HepG2 (cell line): ENCODE data around the gene ANP32B. TPM values are rescaled to one million over a fixed set of nuclear protein-coding genes. Genes with fewer than 3 reads are reported as not detected.

Source experiments
- E2F2 ChIP-seq: sonication (generic); formaldehyde crosslinking; IDR thresholded peaks from 2 replicates; pipeline ENCODE4 v1.4.0; 2020; ENCODE audit warnings: missing genetic modification reagents, borderline replicate concordance
- FOSL2 ChIP-seq: sonication (generic); formaldehyde crosslinking; IDR thresholded peaks from 2 replicates; pipeline ENCODE4 v1.4.0; 2020; ENCODE audit warnings: missing genetic modification reagents
- FOXA3 ChIP-seq: IDR thresholded peaks from 2 replicates; pipeline ENCODE4 v1.6.1; 2016; ENCODE audit warnings: missing genetic modification reagents, missing compliant biosample characterization
- GATAD1 ChIP-seq: IDR thresholded peaks from 2 replicates; pipeline ENCODE4 v1.6.1; 2016; ENCODE audit warnings: missing genetic modification reagents, missing compliant biosample characterization
- GFI1 ChIP-seq: sonication (generic); formaldehyde crosslinking; IDR thresholded peaks from 2 replicates; pipeline ENCODE4 v1.5.0; 2020; ENCODE audit warnings: missing genetic modification reagents, mild to moderate bottlenecking, borderline replicate concordance
- HNF1B ChIP-seq: sonication (generic); formaldehyde crosslinking; IDR thresholded peaks from 2 replicates; pipeline ENCODE4 v1.5.1; 2020; ENCODE audit warnings: mild to moderate bottlenecking, moderate library complexity, missing genetic modification reagents
- PHB2 ChIP-seq: fragments of 450-650 bp; IDR thresholded peaks from 2 replicates; pipeline ENCODE4 v1.6.1; 2018; ENCODE audit not compliant: partially characterized antibody
- PHF8 ChIP-seq: sonication (generic); formaldehyde crosslinking; IDR thresholded peaks from 2 replicates; pipeline ENCODE4 v1.5.0; 2020; ENCODE audit warnings: missing genetic modification reagents
- SNAPC4 ChIP-seq: sonication (generic); formaldehyde crosslinking; IDR thresholded peaks from 2 replicates; pipeline ENCODE4 v1.4.0; 2020; ENCODE audit warnings: mild to moderate bottlenecking, missing genetic modification reagents
- TOPORS ChIP-seq: sonication (generic); formaldehyde crosslinking; IDR thresholded peaks from 2 replicates; pipeline ENCODE4 v1.8.0; 2023; ENCODE audit warnings: mild to moderate bottlenecking, missing genetic modification reagents
- ZBTB44 ChIP-seq: sonication (generic); formaldehyde crosslinking; IDR thresholded peaks from 2 replicates; pipeline ENCODE4 v1.4.0; 2020; ENCODE audit warnings: missing genetic modification reagents
- ZNF282 ChIP-seq: fragments of 450-650 bp; IDR thresholded peaks from 2 replicates; pipeline ENCODE4 v1.6.1; 2018; ENCODE audit not compliant: partially characterized antibody
- ZNF362 ChIP-seq: sonication (generic); formaldehyde crosslinking; IDR thresholded peaks from 2 replicates; pipeline ENCODE4 v1.4.0; 2020; ENCODE audit warnings: missing genetic modification reagents, mild to moderate bottlenecking, borderline replicate concordance
- ZNF776 ChIP-seq: sonication (generic); formaldehyde crosslinking; IDR thresholded peaks from 2 replicates; pipeline ENCODE4 v1.4.0; 2020; ENCODE audit warnings: mild to moderate bottlenecking, missing genetic modification reagents
- ZNF782 ChIP-seq: sonication (generic); formaldehyde crosslinking; IDR thresholded peaks from 2 replicates; pipeline ENCODE4 v1.4.0; 2020; ENCODE audit warnings: missing genetic modification reagents, mild to moderate bottlenecking, borderline replicate concordance
- polyA plus RNA-seq, 8 experiments: library from polyadenylated mRNA; depleted of rRNA in 3 of 8; stranded (reverse) in 7 of 8; unstranded in 1 of 8; fragments of >200 nt; fragmentation: Illumina TruSeq in 4 of 8; extraction: Trizol in 4 of 8; gene quantifications; 2 replicates each; pipeline versions ENCODE4 v1.2.1 to v1.2.3, GENCODE V29; 2011 to 2016; ENCODE audit warnings: low read depth in 4 of 8, missing spikeins in 1 of 8, mixed read lengths in 1 of 8; ENCODE audit not compliant: insufficient read depth in 1 of 8
- total RNA-seq, 5 experiments: library from RNA; depleted of rRNA; stranded (reverse); fragments of >200 nt; fragmentation: Illumina TruSeq; extraction: Trizol; gene quantifications; 2 replicates each; pipeline ENCODE4 v1.2.3, GENCODE V29; 2016; ENCODE audit warnings: low read depth in 1 of 5

ANP32B gene
- total and polyA plus RNA-seq, 2 of the 13 experiments (the other 11 are each of a cell fraction or from before 2014, with no cell fraction given) = 22.1 to 37.5 TPM

GRCh38 chr9:98056269-98057137 is 73.4 kb downstream of the ANP32B start, which contains the start of gene NANS (continued):
- TF ChIP-seq ZNF776 (CRISPR knock-in tag) = 0 out of 2 replicates have a peak, but pooled peaks have one; percentile 52
- no peak; the same call in 1 of the 2 replicates for TF ChIP-seq GFI1
- TF ChIP-seq HNF1B = 0 out of 2 replicates have a peak, but pooled peaks have one; percentile 48
- peak; percentile 20; the same call in 1 of the 2 replicates for TF ChIP-seq FOSL2
- peak; percentile 61; the same call in 1 of the 2 replicates for TF ChIP-seq GATAD1 (CRISPR knock-in tag)
- no peak for TF ChIP-seq FOXA3 (CRISPR knock-in tag)
- 0 out of 2 replicates have a peak, but pooled peaks have one; percentile 35 for TF ChIP-seq TOPORS (CRISPR knock-in tag)
- peak; percentile 95 for TF ChIP-seq PHF8 (CRISPR knock-in tag)
- TF ChIP-seq ZNF782 = no peak
- 0 out of 2 replicates have a peak, but pooled peaks have one; percentile 67 for TF ChIP-seq E2F2
- TF ChIP-seq ZNF282 = no peak
- TF ChIP-seq ZBTB44 (CRISPR knock-in tag) = no peak
- TF ChIP-seq ZNF362 = peak; percentile 19; the same call in 1 of the 2 replicates
- no peak for TF ChIP-seq PHB2
- peak; percentile 52; the same call in 1 of the 2 replicates for TF ChIP-seq SNAPC4 (CRISPR knock-in tag)
